HG03520 (cell line): ENCODE measurements around the gene GATB.
"Not testable (repeated sequence)": the region's sequence is repeated elsewhere in the genome, so short reads cannot be mapped to it uniquely, and the experiment has no call there.

Source experiments
- ATAC-seq: cut with Tn5 transposase; IDR thresholded peaks from one replicate; pipeline ENCODE4 v1.9.1; 2021; ENCODE audit warnings: mild to moderate bottlenecking, moderate library complexity; ENCODE audit not compliant: unreplicated experiment

Gene GATB

DNA sequence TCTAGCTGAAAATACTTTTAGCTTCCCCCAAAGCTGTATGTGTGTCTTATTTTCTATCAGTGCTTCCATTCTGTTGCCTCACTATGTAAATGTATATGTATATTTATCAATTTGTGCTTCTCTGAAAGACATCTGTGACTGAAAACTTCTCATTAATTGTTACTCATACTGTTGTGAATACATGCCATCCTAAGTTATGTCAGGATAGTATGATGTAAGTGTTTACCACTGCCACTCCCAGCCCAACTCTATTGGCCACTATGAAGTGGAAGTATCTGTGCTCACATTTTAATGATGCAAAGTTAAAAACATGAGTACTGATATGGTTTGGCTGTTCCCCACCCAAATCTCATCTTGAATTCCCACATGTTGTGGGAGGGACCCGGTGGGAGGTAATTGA lies 24.4 kb downstream of the GATB start:
- ATAC-seq, result no peak

- ATAC-seq, result not testable (repeated sequence)
Measured at GRCh38 chr4:151731670-151732069, 29.1 kb downstream of the GATB start.

GRCh38 chr4:151729731-151730559 lies 30.9 kb downstream of the GATB start:
- ATAC-seq, result no peak

DNA sequence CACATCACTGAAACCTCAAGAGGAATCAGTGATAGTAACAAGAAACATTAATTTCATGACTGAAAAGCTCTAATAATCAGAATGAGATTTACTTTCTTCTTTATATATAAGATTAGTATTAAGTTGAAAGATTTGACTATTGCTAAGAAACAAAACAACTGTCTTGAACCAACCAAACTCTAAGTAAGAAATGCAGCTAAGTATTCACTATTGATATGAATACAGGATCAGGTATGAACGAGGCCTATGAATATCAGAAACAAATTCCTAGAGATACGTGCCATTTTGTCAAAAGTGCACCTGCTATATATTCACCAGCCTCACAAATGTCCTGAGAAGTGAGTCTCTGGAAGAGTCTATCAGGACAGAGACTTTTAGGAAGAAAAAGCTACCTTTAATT lies 32.1 kb downstream of the GATB start:
- ATAC-seq, result no peak

- ATAC-seq, result no peak
Measured at GRCh38 chr4:151728006-151728405, 32.8 kb downstream of the GATB start.

DNA sequence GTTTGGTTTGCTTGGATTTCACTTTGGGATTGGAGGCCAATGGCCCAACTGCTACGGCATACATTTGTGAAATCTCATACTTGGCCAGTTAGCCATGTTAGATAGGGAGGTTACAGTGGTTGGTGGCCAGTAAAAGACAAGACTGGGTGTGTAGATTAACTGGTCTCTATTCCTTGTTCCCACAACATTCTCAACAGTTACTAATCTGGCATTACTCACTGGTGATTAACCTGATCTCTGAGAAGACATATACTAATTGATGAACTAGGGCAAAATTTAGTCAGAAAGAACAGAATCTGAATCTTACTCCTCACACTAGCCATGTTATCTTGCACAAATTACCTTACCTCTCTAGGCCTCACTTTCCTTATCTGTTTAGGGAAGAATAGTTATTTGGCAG lies 33.4 kb downstream of the GATB start:
- ATAC-seq, result no peak

GRCh38 chr4:151725087-151725486 lies 35.7 kb downstream of the GATB start:
- no peak for ATAC-seq

- no peak for ATAC-seq
Measured at GRCh38 chr4:151721916-151722315, 38.9 kb downstream of the GATB start.

DNA sequence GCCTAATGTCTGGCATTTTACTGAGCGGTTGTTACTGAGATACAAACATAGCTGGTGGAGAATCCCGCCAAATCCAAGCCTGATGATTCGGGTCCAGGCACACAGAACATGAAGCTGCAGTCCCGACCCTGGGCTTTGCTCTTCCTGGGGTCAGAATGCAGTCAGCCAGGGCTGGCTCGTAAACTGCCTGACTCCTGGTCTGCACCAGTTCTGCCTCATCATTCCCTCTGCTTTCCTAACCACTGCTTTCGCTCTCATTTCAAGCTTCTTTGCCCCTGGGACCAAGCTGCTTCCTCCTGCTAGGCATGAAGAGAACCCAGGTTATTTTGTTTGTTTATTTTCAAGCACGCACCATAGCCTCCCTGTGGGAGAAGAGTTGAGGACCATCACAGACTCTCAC lies 39.3 kb downstream of the GATB start:
- ATAC-seq, result no peak

GRCh38 chr4:151719956-151720334 lies 40.9 kb downstream of the GATB start:
- ATAC-seq, result no peak

- no peak for ATAC-seq
Measured at GRCh38 chr4:151718984-151719955, 41.5 kb downstream of the GATB start.

- no peak for ATAC-seq
Measured at GRCh38 chr4:151717909-151718628, 42.7 kb downstream of the GATB start.

DNA sequence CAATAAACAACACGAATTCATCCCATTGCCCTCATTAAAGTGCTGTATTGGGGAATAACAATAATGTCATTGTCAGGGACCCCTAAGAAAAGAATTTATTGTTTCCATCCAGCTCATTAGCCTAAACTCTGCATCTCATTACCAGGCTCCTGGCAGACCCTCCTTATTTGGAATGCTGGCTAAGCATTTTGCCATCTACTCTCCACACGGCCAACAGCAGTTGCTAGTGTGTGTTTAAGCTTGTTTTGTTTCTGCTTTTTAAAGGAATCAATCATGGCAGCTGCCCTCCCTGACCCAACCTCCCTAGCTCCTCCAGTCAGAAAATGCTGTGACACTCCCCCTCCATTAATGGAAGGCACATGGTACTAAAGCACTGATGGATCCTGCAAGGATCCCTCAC lies 43.5 kb downstream of the GATB start:
- ATAC-seq, result no peak

DNA sequence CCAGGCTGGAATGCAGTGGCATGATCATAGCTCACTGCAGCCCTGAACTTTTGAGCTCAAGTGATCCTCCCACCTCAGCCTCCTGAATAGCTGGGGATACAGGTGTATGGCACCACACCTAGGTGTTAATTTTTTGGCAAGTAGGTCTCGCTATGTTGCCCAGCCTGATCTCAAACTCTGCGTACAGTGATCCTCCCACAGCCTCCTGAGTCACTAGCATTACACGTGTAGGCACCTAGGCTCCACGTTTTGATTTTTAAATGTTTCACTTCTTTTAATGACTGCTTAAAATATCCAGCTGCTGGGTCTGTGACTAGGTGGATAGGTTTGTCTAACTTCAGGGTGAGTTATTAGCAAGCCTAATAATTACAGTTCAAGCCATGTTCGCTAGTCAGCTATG lies 44.5 kb downstream of the GATB start:
- ATAC-seq, result no peak

- no peak for ATAC-seq
Measured at GRCh38 chr4:151715881-151716280, 44.9 kb downstream of the GATB start.

DNA sequence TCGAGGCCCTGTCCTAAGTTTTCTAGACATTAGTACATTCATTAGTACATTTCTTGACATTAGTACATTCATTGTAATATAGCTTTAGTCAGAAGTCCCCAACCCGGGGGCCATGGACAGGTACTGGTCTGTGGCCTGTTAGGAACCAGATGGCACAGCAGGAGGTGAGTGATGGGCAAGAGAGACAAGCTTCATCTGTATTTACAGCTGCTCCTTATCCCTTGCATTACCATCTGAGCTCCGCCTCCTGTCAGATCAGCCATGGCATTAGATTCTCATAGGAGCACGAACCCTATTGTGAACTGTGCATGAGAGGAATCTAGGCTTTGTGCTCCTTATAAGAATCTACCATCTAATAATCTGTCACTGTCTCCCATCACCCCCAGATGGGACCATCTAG lies 48.0 kb downstream of the GATB start:
- ATAC-seq, result no peak

DNA sequence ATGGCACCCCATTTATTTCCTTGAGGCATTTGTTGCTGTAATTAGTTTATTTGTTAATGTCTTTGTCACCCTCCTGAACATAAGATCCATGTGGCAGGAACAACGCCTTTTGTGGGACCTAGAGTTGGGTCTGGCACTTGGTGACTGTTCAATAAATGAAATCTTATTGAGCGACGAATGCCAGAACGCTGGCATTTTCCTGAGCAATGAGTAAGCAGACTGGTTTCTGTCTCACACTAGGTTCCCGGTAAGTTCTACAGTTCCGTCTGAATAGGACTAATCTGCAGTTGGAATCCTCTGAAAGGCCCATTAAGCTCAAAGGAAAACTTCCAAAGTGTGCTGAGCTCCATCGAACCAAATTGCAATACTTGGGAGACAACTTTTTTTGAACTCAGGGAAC lies 49.2 kb downstream of the GATB start:
- ATAC-seq, result no peak

DNA sequence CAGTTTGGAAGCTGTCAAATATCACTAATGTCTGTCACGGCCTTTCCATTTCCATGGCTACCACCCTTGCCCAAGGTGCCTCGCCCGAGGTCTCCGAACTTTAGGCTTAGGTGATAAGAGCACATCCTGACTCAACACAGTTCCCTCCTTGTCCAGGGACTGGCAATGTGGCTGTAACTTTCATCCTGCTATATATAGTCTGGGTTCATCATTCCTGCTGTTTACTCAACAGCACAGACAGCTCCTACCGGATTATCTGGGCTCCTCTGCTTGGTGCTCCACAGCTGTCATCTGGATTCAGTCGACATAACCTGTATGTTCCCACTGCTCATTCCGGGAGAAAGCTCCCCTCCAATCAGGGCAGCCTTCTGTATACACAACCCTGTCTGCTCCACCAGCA lies 51.2 kb downstream of the GATB start:
- ATAC-seq, result no peak

- no peak for ATAC-seq
Measured at GRCh38 chr4:151709071-151709470, 51.7 kb downstream of the GATB start.

DNA sequence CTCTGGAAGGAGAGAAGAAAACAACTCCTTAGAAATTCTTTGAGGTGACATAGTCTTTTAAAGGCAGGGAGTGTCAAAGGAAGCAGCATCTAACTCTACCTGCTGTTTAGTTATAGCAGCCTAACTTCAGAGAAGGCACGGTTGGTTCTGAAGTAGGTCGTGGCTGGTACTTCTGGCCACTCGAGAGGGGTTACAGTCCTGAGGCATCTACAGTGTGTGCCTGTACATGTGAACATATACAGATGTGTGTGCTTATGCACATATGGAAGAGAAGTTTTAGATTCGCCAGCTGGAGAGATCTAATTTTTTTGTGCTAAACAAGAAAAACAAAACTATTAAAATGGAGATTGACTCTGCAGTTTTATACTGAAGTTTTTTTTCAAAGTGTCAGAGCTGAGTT lies 52.7 kb downstream of the GATB start:
- no peak for ATAC-seq

GRCh38 chr4:151703401-151703800 lies 57.4 kb downstream of the GATB start:
- no peak for ATAC-seq
